HepG2 (cell line): ENCODE results near the gene ETF1. TPM values are rescaled to one million over a fixed set of nuclear protein-coding genes. Genes with fewer than 3 reads are reported as not detected.

Experiments
- DNMT3B ChIP-seq: conservative IDR thresholded peaks from 2 replicates; pipeline ENCODE4 v1.6.1; 2016; ENCODE audit warnings: missing biosample characterization, control low read depth
- FOXM1 ChIP-seq: sonication (generic); formaldehyde crosslinking; IDR thresholded peaks from 2 replicates; pipeline ENCODE4 v1.5.0; 2020; ENCODE audit warnings: missing genetic modification reagents
- GABPA ChIP-seq, 2 experiments: IDR thresholded peaks; 2 replicates each; pipeline ENCODE4 v1.6.1; 2011 to 2016; ENCODE audit warnings: low read depth in 2 of 2, low read length in 1 of 2, missing biosample characterization in 1 of 2, missing genetic modification characterization in 1 of 2
- GATAD1 ChIP-seq: IDR thresholded peaks from 2 replicates; pipeline ENCODE4 v1.6.1; 2016; ENCODE audit warnings: missing genetic modification reagents, missing compliant biosample characterization
- PATZ1 ChIP-seq: sonication (generic); formaldehyde crosslinking; IDR thresholded peaks from 2 replicates; pipeline ENCODE4 v1.4.0; 2020; ENCODE audit warnings: missing genetic modification reagents
- SALL2 ChIP-seq: sonication (generic); formaldehyde crosslinking; IDR thresholded peaks from 2 replicates; pipeline ENCODE4 v1.8.1; 2023; ENCODE audit warnings: mild to moderate bottlenecking, missing genetic modification reagents, inconsistent platforms
- TOE1 ChIP-seq: sonication (generic); formaldehyde crosslinking; IDR thresholded peaks from 2 replicates; pipeline ENCODE4 v1.4.0; 2020; ENCODE audit warnings: mild to moderate bottlenecking, missing genetic modification reagents
- ZBTB1 ChIP-seq: sonication (generic); formaldehyde crosslinking; IDR thresholded peaks from 2 replicates; pipeline ENCODE4 v1.4.0; 2020; ENCODE audit warnings: missing genetic modification reagents, borderline replicate concordance
- ZBTB14 ChIP-seq: sonication (generic); formaldehyde crosslinking; IDR thresholded peaks from 2 replicates; pipeline ENCODE4 v1.4.0; 2020; ENCODE audit warnings: missing genetic modification reagents
- ZFX ChIP-seq: sonication (generic); formaldehyde crosslinking; IDR thresholded peaks from 2 replicates; pipeline ENCODE4 v1.4.0; 2020; ENCODE audit warnings: mild to moderate bottlenecking, low read depth, missing genetic modification reagents, moderate library complexity
- ZNF136 ChIP-seq: sonication (generic); formaldehyde crosslinking; IDR thresholded peaks from 2 replicates; pipeline ENCODE4 v1.8.1; 2022; ENCODE audit warnings: low read depth, mild to moderate bottlenecking, moderate library complexity, missing genetic modification reagents
- ZNF557 ChIP-seq: sonication (generic); formaldehyde crosslinking; IDR thresholded peaks from 2 replicates; pipeline ENCODE4 v1.4.0; 2020; ENCODE audit warnings: missing genetic modification reagents
- ZNF724P ChIP-seq: sonication (generic); formaldehyde crosslinking; IDR thresholded peaks from 2 replicates; pipeline ENCODE4 v1.8.0; 2022; ENCODE audit warnings: missing genetic modification reagents, borderline replicate concordance
- ZNF770 ChIP-seq: sonication (generic); formaldehyde crosslinking; IDR thresholded peaks from 2 replicates; pipeline ENCODE4 v1.5.0; 2020; ENCODE audit warnings: mild to moderate bottlenecking, missing genetic modification reagents
- ZNF878 ChIP-seq: sonication (generic); formaldehyde crosslinking; IDR thresholded peaks from 2 replicates; pipeline ENCODE4 v1.8.1; 2023; ENCODE audit warnings: mild to moderate bottlenecking, missing genetic modification reagents, moderate library complexity
- polyA plus RNA-seq, 8 experiments: library from polyadenylated mRNA; depleted of rRNA in 3 of 8; stranded (reverse) in 7 of 8; unstranded in 1 of 8; fragments of >200 nt; fragmentation: Illumina TruSeq in 4 of 8; extraction: Trizol in 4 of 8; gene quantifications; 2 replicates each; pipeline versions ENCODE4 v1.2.1 to v1.2.3, GENCODE V29; 2011 to 2016; ENCODE audit warnings: low read depth in 4 of 8, missing spikeins in 1 of 8, mixed read lengths in 1 of 8; ENCODE audit not compliant: insufficient read depth in 1 of 8
- total RNA-seq, 5 experiments: library from RNA; depleted of rRNA; stranded (reverse); fragments of >200 nt; fragmentation: Illumina TruSeq; extraction: Trizol; gene quantifications; 2 replicates each; pipeline ENCODE4 v1.2.3, GENCODE V29; 2016; ENCODE audit warnings: low read depth in 1 of 5
- TF ChIP-seq, protein P1 (sequence below): sonication (generic); formaldehyde crosslinking; IDR thresholded peaks from 2 replicates; pipeline ENCODE4 v1.9.0; 2021; ENCODE audit warnings: missing genetic modification reagents, mild to moderate bottlenecking, borderline replicate concordance
- TF ChIP-seq, protein P2 (sequence below): sonication (generic); formaldehyde crosslinking; IDR thresholded peaks from 2 replicates; pipeline ENCODE4 v1.4.0; 2020; ENCODE audit warnings: low read depth, missing genetic modification reagents

ETF1 gene
- total and polyA plus RNA-seq, 2 of the 13 experiments (the other 11 are each of a cell fraction or from before 2014, with no cell fraction given) = 52.1 to 184 TPM

DNA sequence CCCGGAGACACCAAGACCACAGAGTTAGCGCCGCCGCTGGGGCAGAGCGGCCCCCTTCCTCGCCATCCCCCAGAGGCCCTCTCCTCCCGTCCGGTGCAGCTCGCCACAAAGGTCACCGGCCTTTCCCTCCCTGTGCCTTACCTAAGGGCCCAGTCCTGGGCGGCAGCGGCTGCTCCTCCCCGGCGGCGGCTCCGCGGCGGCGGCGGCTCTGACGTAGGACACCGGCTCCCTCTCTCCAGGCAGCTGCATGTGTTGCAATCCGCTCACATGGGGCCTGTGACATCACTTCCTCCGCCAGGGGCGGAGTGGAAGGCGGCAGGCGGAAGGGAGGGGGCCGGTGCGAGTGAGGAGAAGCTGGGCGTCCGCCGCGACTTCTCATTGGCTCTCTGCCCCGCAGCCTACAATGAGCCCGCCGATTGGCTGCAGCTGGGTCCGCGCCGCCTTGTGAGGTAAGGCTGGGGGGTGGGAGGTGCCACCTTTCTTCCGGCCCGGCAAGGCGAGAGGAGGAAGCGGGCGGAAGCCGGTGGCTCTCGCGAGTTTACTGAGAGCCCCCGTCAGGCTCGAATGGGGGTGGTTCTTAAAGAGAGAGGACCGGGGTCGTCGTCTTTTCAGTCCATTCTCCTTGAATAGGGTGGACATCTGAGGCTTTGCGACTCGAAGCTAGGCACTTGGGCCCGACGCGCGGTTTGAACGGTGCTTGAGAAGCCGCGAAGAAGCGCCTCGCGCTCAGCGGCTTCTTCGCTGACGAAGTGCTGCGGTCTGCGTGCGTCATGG is at the start of gene ETF1 (continued):
- peak; percentile 7; the same call in 1 of the 2 replicates for TF ChIP-seq ZNF770 (CRISPR knock-in tag)
- peak; percentile 93 for TF ChIP-seq GATAD1 (CRISPR knock-in tag)
- TF ChIP-seq, protein P1, sequence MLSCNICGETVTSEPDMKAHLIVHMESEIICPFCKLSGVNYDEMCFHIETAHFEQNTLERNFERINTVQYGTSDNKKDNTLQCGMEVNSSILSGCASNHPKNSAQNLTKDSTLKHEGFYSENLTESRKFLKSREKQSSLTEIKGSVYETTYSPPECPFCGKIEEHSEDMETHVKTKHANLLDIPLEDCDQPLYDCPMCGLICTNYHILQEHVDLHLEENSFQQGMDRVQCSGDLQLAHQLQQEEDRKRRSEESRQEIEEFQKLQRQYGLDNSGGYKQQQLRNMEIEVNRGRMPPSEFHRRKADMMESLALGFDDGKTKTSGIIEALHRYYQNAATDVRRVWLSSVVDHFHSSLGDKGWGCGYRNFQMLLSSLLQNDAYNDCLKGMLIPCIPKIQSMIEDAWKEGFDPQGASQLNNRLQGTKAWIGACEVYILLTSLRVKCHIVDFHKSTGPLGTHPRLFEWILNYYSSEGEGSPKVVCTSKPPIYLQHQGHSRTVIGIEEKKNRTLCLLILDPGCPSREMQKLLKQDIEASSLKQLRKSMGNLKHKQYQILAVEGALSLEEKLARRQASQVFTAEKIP (CRISPR knock-in tag) = no peak
- no peak; the same call in 1 of the 2 replicates for TF ChIP-seq SALL2 (CRISPR knock-in tag)
- peak; percentile 93 for TF ChIP-seq ZFX (CRISPR knock-in tag)
- peak; percentile 18; the same call in 1 of the 2 replicates for TF ChIP-seq ZNF878 (CRISPR knock-in tag)
- TF ChIP-seq, protein P2, sequence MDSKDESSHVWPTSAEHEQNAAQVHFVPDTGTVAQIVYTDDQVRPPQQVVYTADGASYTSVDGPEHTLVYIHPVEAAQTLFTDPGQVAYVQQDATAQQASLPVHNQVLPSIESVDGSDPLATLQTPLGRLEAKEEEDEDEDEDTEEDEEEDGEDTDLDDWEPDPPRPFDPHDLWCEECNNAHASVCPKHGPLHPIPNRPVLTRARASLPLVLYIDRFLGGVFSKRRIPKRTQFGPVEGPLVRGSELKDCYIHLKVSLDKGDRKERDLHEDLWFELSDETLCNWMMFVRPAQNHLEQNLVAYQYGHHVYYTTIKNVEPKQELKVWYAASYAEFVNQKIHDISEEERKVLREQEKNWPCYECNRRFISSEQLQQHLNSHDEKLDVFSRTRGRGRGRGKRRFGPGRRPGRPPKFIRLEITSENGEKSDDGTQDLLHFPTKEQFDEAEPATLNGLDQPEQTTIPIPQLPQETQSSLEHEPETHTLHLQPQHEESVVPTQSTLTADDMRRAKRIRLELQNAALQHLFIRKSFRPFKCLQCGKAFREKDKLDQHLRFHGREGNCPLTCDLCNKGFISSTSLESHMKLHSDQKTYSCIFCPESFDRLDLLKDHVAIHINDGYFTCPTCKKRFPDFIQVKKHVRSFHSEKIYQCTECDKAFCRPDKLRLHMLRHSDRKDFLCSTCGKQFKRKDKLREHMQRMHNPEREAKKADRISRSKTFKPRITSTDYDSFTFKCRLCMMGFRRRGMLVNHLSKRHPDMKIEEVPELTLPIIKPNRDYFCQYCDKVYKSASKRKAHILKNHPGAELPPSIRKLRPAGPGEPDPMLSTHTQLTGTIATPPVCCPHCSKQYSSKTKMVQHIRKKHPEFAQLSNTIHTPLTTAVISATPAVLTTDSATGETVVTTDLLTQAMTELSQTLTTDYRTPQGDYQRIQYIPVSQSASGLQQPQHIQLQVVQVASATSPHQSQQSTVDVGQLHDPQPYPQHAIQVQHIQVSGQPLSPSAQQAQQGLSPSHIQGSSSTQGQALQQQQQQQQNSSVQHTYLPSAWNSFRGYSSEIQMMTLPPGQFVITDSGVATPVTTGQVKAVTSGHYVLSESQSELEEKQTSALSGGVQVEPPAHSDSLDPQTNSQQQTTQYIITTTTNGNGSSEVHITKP (CRISPR knock-in tag) = no peak
- TF ChIP-seq ZBTB14 (CRISPR knock-in tag) = no peak
- TF ChIP-seq DNMT3B (CRISPR knock-in tag) = no peak; the same call in 1 of the 2 replicates
- TF ChIP-seq ZNF724P (CRISPR knock-in tag) = 0 out of 2 replicates have a peak, but pooled peaks have one; percentile 45
- no peak for TF ChIP-seq ZNF136 (CRISPR knock-in tag)
- TF ChIP-seq GABPA (IDR thresholded peaks at IDR 0.05; ENCODE audit: low read depth, low read length) = peak; percentile 84
- TF ChIP-seq GABPA (CRISPR knock-in tag; IDR thresholded peaks at IDR 0.05; ENCODE audit: low read depth) = peak; percentile 94
- TF ChIP-seq PATZ1 (CRISPR knock-in tag) = peak; percentile 78
- TF ChIP-seq TOE1 (CRISPR knock-in tag) = no peak
- no peak for TF ChIP-seq ZBTB1 (CRISPR knock-in tag)
- TF ChIP-seq FOXM1 (CRISPR knock-in tag) = no peak
- no peak for TF ChIP-seq ZNF557 (CRISPR knock-in tag)
